CD4-positive, CD25-positive, alpha-beta regulatory T cell (primary cell): ENCODE results near the gene NECTIN3. TPM values are rescaled to one million over a fixed set of nuclear protein-coding genes. Genes with fewer than 3 reads are reported as not detected.

Experiments used
- ATAC-seq, 2 donors: fragments of 150-1000 bp; cut with Tn5 transposase; one replicate each; pipeline ENCODE4 v1.10.0; 2021; ENCODE audit warnings: low read depth in 2 of 2, moderate number of reproducible peaks in 2 of 2, moderate library complexity in 1 of 2
- DNase-seq, 3 donors: peaks; one replicate each; pipeline versions ENCODE4 v3.0.0 to v3.0.0-alpha.2; 2012 to 2022; ENCODE audit warnings: mixed read lengths in 1 of 3
- H3K27ac ChIP-seq: one replicate; pipeline ENCODE4 v1.7.0; 2013; ENCODE audit warnings: mild to moderate bottlenecking, low read length; ENCODE audit not compliant: insufficient read depth, poor library complexity, severe bottlenecking
- H3K27me3 ChIP-seq: one replicate; pipeline ENCODE4 v1.7.0; 2013; ENCODE audit warnings: low read length; ENCODE audit not compliant: control insufficient read depth, insufficient read depth
- H3K36me3 ChIP-seq: one replicate; pipeline ENCODE4 v1.7.0; 2013; ENCODE audit warnings: mild to moderate bottlenecking, low read length, moderate library complexity; ENCODE audit not compliant: control insufficient read depth, insufficient read depth
- H3K4me1 ChIP-seq: 2 replicates; pipeline ENCODE4 v1.7.0; 2013; ENCODE audit warnings: mild to moderate bottlenecking, low read length; ENCODE audit not compliant: insufficient read depth, control insufficient read depth, poor library complexity, severe bottlenecking
- H3K4me3 ChIP-seq: one replicate; pipeline ENCODE4 v1.7.0; 2013; ENCODE audit warnings: low read depth, mild to moderate bottlenecking, low read length, moderate library complexity
- H3K9me3 ChIP-seq, 2 experiments: 1 replicate in 1 of 2; 2 replicates in 1 of 2; pipeline ENCODE4 v1.7.0; 2013; ENCODE audit warnings: low read length in 2 of 2, mild to moderate bottlenecking in 1 of 2, moderate library complexity in 1 of 2; ENCODE audit not compliant: control insufficient read depth in 2 of 2
- H3K27ac Mint-ChIP-seq, 3 donors: one replicate each; pipeline ENCODE4 v1.8.0; 2020 to 2022; ENCODE audit warnings: mild to moderate bottlenecking in 3 of 3, mixed read lengths in 3 of 3, moderate library complexity in 2 of 3
- H3K27me3 Mint-ChIP-seq: one replicate; pipeline ENCODE4 v1.8.0; 2022; ENCODE audit warnings: mild to moderate bottlenecking, mixed read lengths
- H3K36me3 Mint-ChIP-seq: one replicate; pipeline ENCODE4 v1.8.0; 2020; ENCODE audit warnings: mixed read lengths
- H3K4me1 Mint-ChIP-seq, 4 donors: one replicate each; pipeline ENCODE4 v1.8.0; 2020 to 2022; ENCODE audit warnings: mixed read lengths in 4 of 4, mild to moderate bottlenecking in 1 of 4
- H3K4me3 Mint-ChIP-seq, 4 donors: one replicate each; pipeline ENCODE4 v1.8.0; 2020 to 2022; ENCODE audit warnings: mild to moderate bottlenecking in 4 of 4, mixed read lengths in 4 of 4, moderate library complexity in 3 of 4
- H3K9me3 Mint-ChIP-seq, 7 donors: one replicate each; pipeline ENCODE4 v1.8.0; 2020 to 2022; ENCODE audit warnings: mixed read lengths in 7 of 7, mild to moderate bottlenecking in 3 of 7, moderate library complexity in 2 of 7
- polyA plus RNA-seq, 4 donors: library from polyadenylated mRNA; unstranded; fragments of 300-500 nt; fragmentation: Illumina TruSeq; gene quantifications; one replicate each; pipeline ENCODE4 v1.2.3, GENCODE V29; 2021
- total RNA-seq: library from RNA; stranded (reverse); gene quantifications from one replicate; pipeline ENCODE4 v1.2.3, GENCODE V29; 2022

NECTIN3 gene
- total RNA-seq, result 3.1 TPM
- under 1 TPM; 0.33 to 0.80 (median 0.43) TPM for polyA plus RNA-seq

GRCh38 chr3:111071257-111072030 lies at the start of gene NECTIN3:
Gene NECTIN3, plus strand, starts transcription at chr3:111071816. Its CDS starts 202 bp downstream, at chr3:111072018.
- Mint-ChIP-seq H3K9me3 (no peaks in the 10 kb centered on the region), H3K27ac (peak within 1 kb of the TSS; percentile 83 to 93 (median 86)), H3K4me1 (peaks cover 4 to 31% (median 25%) of the 10 kb centered on the region in 4 donors), H3K4me3 (peak within 1 kb of the TSS; percentile 88 to 95 (median 92)), H3K27me3 (peaks cover 56% of the 10 kb centered on the region), H3K36me3 (no peaks in the 10 kb centered on the region)
- Histone ChIP-seq H3K27me3 (peaks cover 31% of the 10 kb centered on the region), H3K36me3 (no peaks in the 10 kb centered on the region), H3K4me1 (peaks cover 31% of the 10 kb centered on the region), H3K4me3 (peak within 1 kb of the TSS; percentile 71), H3K27ac (peak within 1 kb of the TSS; percentile 45), H3K9me3 (no peaks in the 10 kb centered on the region)
- ATAC-seq, result peak; percentile 88 to 89
- peak; percentile 70 to 86 (median 74) for DNase-seq

- H3K4me1 ChIP-seq, result no peaks in the 10 kb centered on the region
- H3K9me3 ChIP-seq, result no peaks in the 10 kb centered on the region
- Mint-ChIP-seq H3K27ac (no peak overlapping the region), H3K36me3 (no peaks in the 10 kb centered on the region), H3K27me3 (peaks cover 12% of the 10 kb centered on the region), H3K4me3 (no peak overlapping the region), H3K4me1 (no peaks in the 10 kb centered on the region), H3K9me3 (peaks cover 0 to 2% (median 0%) of the 10 kb centered on the region in 7 donors)
- peaks cover 4% of the 10 kb centered on the region for H3K27me3 ChIP-seq
- no peaks in the 10 kb centered on the region for H3K36me3 ChIP-seq
- ATAC-seq (no peak), DNase-seq (no peak)
- no peak overlapping the region for H3K27ac ChIP-seq
- H3K4me3 ChIP-seq, result no peak overlapping the region
These were observed 43.7 kb upstream of the NECTIN3 start for GRCh38 chr3:111027868-111028267.

GRCh38 chr3:111031538-111031937 lies 40.1 kb upstream of the NECTIN3 start:
- Mint-ChIP-seq H3K27ac (no peak overlapping the region), H3K9me3 (peaks cover 2 to 9% (median 2%) of the 10 kb centered on the region in 7 donors), H3K4me1 (no peaks in the 10 kb centered on the region), H3K4me3 (no peak overlapping the region), H3K27me3 (peaks cover 14% of the 10 kb centered on the region), H3K36me3 (no peaks in the 10 kb centered on the region)
- DNase-seq (no peak), ATAC-seq (no peak)
- H3K4me1 ChIP-seq, result no peaks in the 10 kb centered on the region
- H3K4me3 ChIP-seq, result no peak overlapping the region
- H3K27ac ChIP-seq, result no peak overlapping the region
- no peaks in the 10 kb centered on the region for H3K36me3 ChIP-seq
- peaks cover 2 to 3% of the 10 kb centered on the region in 2 experiments for H3K9me3 ChIP-seq
- peaks cover 4% of the 10 kb centered on the region for H3K27me3 ChIP-seq

GRCh38 chr3:111032677-111033076 lies 38.9 kb upstream of the NECTIN3 start:
- H3K27ac Mint-ChIP-seq, result no peak overlapping the region
- Histone ChIP-seq H3K27ac (no peak overlapping the region), H3K27me3 (peaks cover 3% of the 10 kb centered on the region), H3K9me3 (peaks cover 8 to 11% of the 10 kb centered on the region in 2 experiments), H3K36me3 (no peaks in the 10 kb centered on the region), H3K4me3 (no peak overlapping the region), H3K4me1 (no peaks in the 10 kb centered on the region)
- peaks cover 3 to 19% (median 13%) of the 10 kb centered on the region in 7 donors for H3K9me3 Mint-ChIP-seq
- no peak for DNase-seq
- H3K27me3 Mint-ChIP-seq, result peaks cover 7% of the 10 kb centered on the region
- no peaks in the 10 kb centered on the region for H3K4me1 Mint-ChIP-seq
- H3K4me3 Mint-ChIP-seq, result no peak overlapping the region
- H3K36me3 Mint-ChIP-seq, result no peaks in the 10 kb centered on the region
- ATAC-seq, result no peak

GRCh38 chr3:111033470-111034050 lies 38.1 kb upstream of the NECTIN3 start:
- no peak for DNase-seq
- peaks cover 4% of the 10 kb centered on the region for H3K27me3 Mint-ChIP-seq
- Histone ChIP-seq H3K27ac (no peak overlapping the region), H3K9me3 (peaks cover 9 to 11% of the 10 kb centered on the region in 2 experiments), H3K36me3 (no peaks in the 10 kb centered on the region), H3K27me3 (peaks cover 3% of the 10 kb centered on the region), H3K4me3 (no peak overlapping the region), H3K4me1 (no peaks in the 10 kb centered on the region)
- no peaks in the 10 kb centered on the region for H3K36me3 Mint-ChIP-seq
- ATAC-seq, result no peak
- no peak overlapping the region for H3K27ac Mint-ChIP-seq
- H3K9me3 Mint-ChIP-seq, result peaks cover 3 to 23% (median 15%) of the 10 kb centered on the region in 7 donors
- no peak overlapping the region for H3K4me3 Mint-ChIP-seq
- H3K4me1 Mint-ChIP-seq, result no peaks in the 10 kb centered on the region

- Mint-ChIP-seq H3K4me1 (no peaks in the 10 kb centered on the region), H3K9me3 (peaks cover 3 to 26% (median 17%) of the 10 kb centered on the region in 7 donors), H3K27me3 (peaks cover 4% of the 10 kb centered on the region)
These were observed 36.3 kb upstream of the NECTIN3 start for GRCh38 chr3:111035316-111035715.

GRCh38 chr3:111035902-111036301 lies 35.7 kb upstream of the NECTIN3 start:
- Mint-ChIP-seq H3K9me3 (peaks cover 3 to 26% (median 17%) of the 10 kb centered on the region in 7 donors), H3K36me3 (no peaks in the 10 kb centered on the region), H3K4me1 (no peaks in the 10 kb centered on the region), H3K27ac (no peak overlapping the region), H3K4me3 (no peak overlapping the region), H3K27me3 (peaks cover 4% of the 10 kb centered on the region)
- no peaks in the 10 kb centered on the region for H3K27me3 ChIP-seq
- no peak overlapping the region for H3K4me3 ChIP-seq
- DNase-seq (no peak), ATAC-seq (no peak)
- no peaks in the 10 kb centered on the region for H3K4me1 ChIP-seq
- H3K27ac ChIP-seq, result no peak overlapping the region
- no peaks in the 10 kb centered on the region for H3K36me3 ChIP-seq
- peaks cover 9 to 11% of the 10 kb centered on the region in 2 experiments for H3K9me3 ChIP-seq

More at GRCh38 chr3:111035316-111035715, 36.3 kb upstream of the NECTIN3 start:
- H3K36me3 ChIP-seq, result no peaks in the 10 kb centered on the region
- Mint-ChIP-seq H3K36me3 (no peaks in the 10 kb centered on the region), H3K4me3 (no peak overlapping the region), H3K27ac (no peak overlapping the region)
- no peak overlapping the region for H3K27ac ChIP-seq
- ATAC-seq (no peak), DNase-seq (no peak)
- peaks cover 9 to 11% of the 10 kb centered on the region in 2 experiments for H3K9me3 ChIP-seq
- H3K4me1 ChIP-seq, result no peaks in the 10 kb centered on the region
- no peaks in the 10 kb centered on the region for H3K27me3 ChIP-seq
- no peak overlapping the region for H3K4me3 ChIP-seq
